Nephron (organoid): ENCODE data around the gene ZNF334.

Experiments used
- H3K27ac Mint-ChIP-seq, 3 experiments: 2 replicates each; pipeline ENCODE4 v1.8.0; 2020; ENCODE audit warnings: mixed read lengths in 3 of 3, mild to moderate bottlenecking in 2 of 3, moderate library complexity in 1 of 3
- H3K27me3 Mint-ChIP-seq: 2 replicates; pipeline ENCODE4 v1.8.0; 2021; ENCODE audit warnings: low read depth, mild to moderate bottlenecking, moderate library complexity, mixed read lengths
- H3K36me3 Mint-ChIP-seq: 2 replicates; pipeline ENCODE4 v1.8.0; 2020; ENCODE audit warnings: low read depth, mixed read lengths
- H3K4me1 Mint-ChIP-seq: 2 replicates; pipeline ENCODE4 v1.8.0; 2020; ENCODE audit warnings: mixed read lengths
- H3K4me3 Mint-ChIP-seq, 3 experiments: 2 replicates each; pipeline ENCODE4 v1.8.0; 2020; ENCODE audit warnings: mild to moderate bottlenecking in 3 of 3, mixed read lengths in 3 of 3, moderate library complexity in 2 of 3
- H3K9me3 Mint-ChIP-seq: 2 replicates; pipeline ENCODE4 v1.8.0; 2020; ENCODE audit warnings: mixed read lengths
- CTCF ChIP-seq, 3 experiments: fragments of 200-600 bp; sonication (generic); IDR thresholded peaks; one replicate each; pipeline ENCODE4 v1.5.0; 2021; ENCODE audit warnings: antibody characterized with exemption in 3 of 3; ENCODE audit not compliant: unreplicated experiment in 3 of 3

ZNF334 gene

DNA sequence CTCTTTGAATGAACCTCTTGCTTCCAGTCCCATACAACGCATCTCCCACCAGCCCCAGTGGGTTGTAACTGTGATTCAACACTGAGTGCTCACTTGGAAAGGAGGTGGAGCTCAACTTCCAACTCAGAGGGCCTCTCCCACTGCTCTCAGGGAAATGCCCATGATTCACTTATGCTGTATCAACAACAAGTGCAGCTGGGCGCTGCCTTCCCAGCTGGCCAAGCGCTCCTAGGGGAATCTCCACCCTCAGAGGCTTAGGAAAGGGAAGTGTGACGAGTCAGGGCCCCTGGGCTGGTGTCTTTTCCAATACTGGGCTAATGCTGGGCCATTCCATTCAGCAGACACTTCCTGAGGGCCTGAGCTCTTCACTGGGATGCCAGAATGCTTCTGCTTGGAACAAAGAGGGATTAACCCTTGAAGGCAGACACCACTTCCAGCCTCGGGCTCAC lies 45.2 kb upstream of the ZNF334 start:
- TF ChIP-seq CTCF (IDR thresholded peaks at IDR 0.05; ENCODE audit: unreplicated experiment in 3 of 3): no peak
- Mint-ChIP-seq H3K27ac (peak overlapping the region in 2 of 3 experiments; percentile 57 to 80), H3K4me3 (no peak overlapping the region), H3K36me3 (no peaks in the 10 kb centered on the region), H3K4me1 (peaks cover 20% of the 10 kb centered on the region), H3K9me3 (no peaks in the 10 kb centered on the region), H3K27me3 (peaks cover 9% of the 10 kb centered on the region)

DNA sequence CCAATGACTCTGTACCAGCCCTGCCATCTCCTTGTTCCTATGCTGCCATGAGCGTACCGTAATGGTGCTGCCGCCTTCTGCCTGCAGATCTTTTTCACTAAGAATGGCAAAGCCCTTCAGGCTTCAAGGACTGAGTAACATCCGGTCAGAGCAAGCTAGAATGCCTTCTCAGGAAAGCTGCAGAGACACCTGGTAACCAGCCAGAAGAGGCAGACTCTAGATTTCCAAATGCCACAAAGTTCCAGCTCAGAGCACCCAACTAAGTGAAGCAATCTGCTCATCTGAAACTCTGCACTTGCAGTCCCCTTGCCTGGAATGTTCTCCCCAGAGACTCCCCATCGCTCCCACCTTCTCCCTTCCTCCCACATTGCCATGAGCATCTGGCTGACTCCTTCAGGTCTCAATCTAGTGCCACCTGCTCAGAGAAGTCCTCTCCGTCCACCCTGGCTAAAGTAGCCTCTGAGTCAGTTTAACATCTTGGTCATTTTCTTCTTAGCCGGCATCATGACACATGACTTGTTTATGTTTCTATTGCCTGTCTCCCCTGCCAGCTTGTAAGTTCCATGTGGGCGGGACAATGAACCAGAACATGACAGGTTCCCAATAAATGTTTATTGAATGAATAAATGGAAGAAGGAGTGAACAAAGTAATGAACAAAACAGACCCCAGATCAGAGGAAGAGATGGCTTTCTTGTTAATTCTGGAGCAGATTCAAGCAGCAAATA lies 44.0 kb upstream of the ZNF334 start:
- no peaks in the 10 kb centered on the region for H3K36me3 Mint-ChIP-seq
- peaks cover 20% of the 10 kb centered on the region for H3K4me1 Mint-ChIP-seq
- H3K27ac Mint-ChIP-seq: no peak overlapping the region
- H3K4me3 Mint-ChIP-seq: no peak overlapping the region
- no peaks in the 10 kb centered on the region for H3K9me3 Mint-ChIP-seq
- H3K27me3 Mint-ChIP-seq: peaks cover 9% of the 10 kb centered on the region
- TF ChIP-seq CTCF (IDR thresholded peaks at IDR 0.05; ENCODE audit: unreplicated experiment in 3 of 3): no peak

GRCh38 chr20:46555370-46555956 lies 42.1 kb upstream of the ZNF334 start:
- Mint-ChIP-seq H3K36me3 (no peaks in the 10 kb centered on the region), H3K9me3 (no peaks in the 10 kb centered on the region), H3K4me1 (peaks cover 20% of the 10 kb centered on the region), H3K27me3 (peaks cover 9% of the 10 kb centered on the region), H3K27ac (no peak overlapping the region), H3K4me3 (no peak overlapping the region)
- TF ChIP-seq CTCF (IDR thresholded peaks at IDR 0.05; ENCODE audit: unreplicated experiment in 3 of 3): no peak

- Mint-ChIP-seq H3K4me3 (no peak overlapping the region), H3K4me1 (peaks cover 18% of the 10 kb centered on the region), H3K9me3 (no peaks in the 10 kb centered on the region), H3K27ac (no peak overlapping the region), H3K27me3 (peaks cover 9% of the 10 kb centered on the region), H3K36me3 (no peaks in the 10 kb centered on the region)
- TF ChIP-seq CTCF (IDR thresholded peaks at IDR 0.05; ENCODE audit: unreplicated experiment in 3 of 3): no peak
These were observed 41.5 kb upstream of the ZNF334 start for GRCh38 chr20:46554828-46555227.

- Mint-ChIP-seq H3K36me3 (no peaks in the 10 kb centered on the region), H3K4me1 (peaks cover 12% of the 10 kb centered on the region), H3K27me3 (peaks cover 9% of the 10 kb centered on the region), H3K27ac (no peak overlapping the region), H3K4me3 (no peak overlapping the region), H3K9me3 (no peaks in the 10 kb centered on the region)
- TF ChIP-seq CTCF (IDR thresholded peaks at IDR 0.05; ENCODE audit: unreplicated experiment in 3 of 3): no peak
These were observed 40.6 kb upstream of the ZNF334 start for GRCh38 chr20:46553926-46554325.
